ENCODE measurements around the gene KHDC3L. TPM values are rescaled to one million over a fixed set of nuclear protein-coding genes. Genes with fewer than 3 reads are reported as not detected.

The KHDC3L gene, protein sequence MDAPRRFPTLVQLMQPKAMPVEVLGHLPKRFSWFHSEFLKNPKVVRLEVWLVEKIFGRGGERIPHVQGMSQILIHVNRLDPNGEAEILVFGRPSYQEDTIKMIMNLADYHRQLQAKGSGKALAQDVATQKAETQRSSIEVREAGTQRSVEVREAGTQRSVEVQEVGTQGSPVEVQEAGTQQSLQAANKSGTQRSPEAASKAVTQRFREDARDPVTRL
- total RNA-seq (2021) (not detected in 2 replicates), Bru-seq, nascent RNA (not detected), BruChase-seq, experiment 1, labeled RNA remaining after a 2-hour chase (percentile 35 among the genes with signal in this experiment), BruChase-seq, experiment 2, labeled RNA remaining after a 6-hour chase (not detected)
- long read RNA-seq, partial matches to known transcripts: 1 of 1 reads
- long read RNA-seq, other reads (novel, unspliced or antisense): 0 of 1 reads

DNA sequence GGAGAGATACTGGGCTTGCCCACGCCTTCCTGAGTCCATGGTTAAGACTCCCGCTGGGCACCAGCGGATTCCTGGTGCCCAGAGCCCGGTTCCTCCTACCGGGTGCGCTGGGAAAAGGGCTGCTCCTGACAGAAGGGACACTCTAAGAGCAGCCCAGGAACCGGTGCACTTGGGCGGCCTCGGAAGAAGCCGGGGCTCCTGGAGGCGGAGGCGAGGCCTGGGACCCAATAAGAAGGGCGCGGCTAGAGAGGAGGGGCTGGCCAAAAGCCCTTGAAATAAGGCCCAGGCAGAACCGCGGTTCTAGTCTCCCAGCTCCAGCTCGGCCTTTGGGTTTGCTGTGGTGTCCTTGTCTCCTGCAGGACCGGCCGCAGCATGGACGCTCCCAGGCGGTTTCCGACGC is at the start of gene KHDC3L:
KHDC3L (plus strand) TSS at position 301 of the 400 bp plus-strand sequence; CDS start at position 373, 72 bp downstream.
- H3F3A ChIP-seq (ENCODE audit: insufficient read depth, low read depth): no peaks in the 10 kb centered on the region
- H3K27ac ChIP-seq: no peak within 1 kb of the TSS
- H2AFZ ChIP-seq: no peak within 1 kb of the TSS
- no peaks in the 10 kb centered on the region for H3K9me3 ChIP-seq (ENCODE audit: insufficient read depth, low read depth)
- no peak for DNase-seq
- no peaks in the 10 kb centered on the region for H3K79me2 ChIP-seq (ENCODE audit: low read depth)
- H3K9me2 ChIP-seq (ENCODE audit: insufficient read depth): no peaks in the 10 kb centered on the region
- BruUV-seq (replicated peaks): no TSS peak
- no peaks in the 10 kb centered on the region for H3K4me1 ChIP-seq (replicated peaks; ENCODE audit: insufficient read depth)
- TF ChIP-seq, protein P1, sequence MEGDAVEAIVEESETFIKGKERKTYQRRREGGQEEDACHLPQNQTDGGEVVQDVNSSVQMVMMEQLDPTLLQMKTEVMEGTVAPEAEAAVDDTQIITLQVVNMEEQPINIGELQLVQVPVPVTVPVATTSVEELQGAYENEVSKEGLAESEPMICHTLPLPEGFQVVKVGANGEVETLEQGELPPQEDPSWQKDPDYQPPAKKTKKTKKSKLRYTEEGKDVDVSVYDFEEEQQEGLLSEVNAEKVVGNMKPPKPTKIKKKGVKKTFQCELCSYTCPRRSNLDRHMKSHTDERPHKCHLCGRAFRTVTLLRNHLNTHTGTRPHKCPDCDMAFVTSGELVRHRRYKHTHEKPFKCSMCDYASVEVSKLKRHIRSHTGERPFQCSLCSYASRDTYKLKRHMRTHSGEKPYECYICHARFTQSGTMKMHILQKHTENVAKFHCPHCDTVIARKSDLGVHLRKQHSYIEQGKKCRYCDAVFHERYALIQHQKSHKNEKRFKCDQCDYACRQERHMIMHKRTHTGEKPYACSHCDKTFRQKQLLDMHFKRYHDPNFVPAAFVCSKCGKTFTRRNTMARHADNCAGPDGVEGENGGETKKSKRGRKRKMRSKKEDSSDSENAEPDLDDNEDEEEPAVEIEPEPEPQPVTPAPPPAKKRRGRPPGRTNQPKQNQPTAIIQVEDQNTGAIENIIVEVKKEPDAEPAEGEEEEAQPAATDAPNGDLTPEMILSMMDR (conservative IDR thresholded peaks at IDR 0.05): no peak
- TF ChIP-seq EZH2 (IDR thresholded peaks at IDR 0.05; ENCODE audit: low read depth): no peak
- H3K36me3 ChIP-seq (ENCODE audit: low read depth): no peaks in the 10 kb centered on the region
- no peaks in the 10 kb centered on the region for H3K27me3 ChIP-seq (ENCODE audit: insufficient read depth, low read depth)
- H3K4me2 ChIP-seq: no peak within 1 kb of the TSS
- no peak within 1 kb of the TSS for H3K4me3 ChIP-seq
- intact Hi-C loops (cut with micrococcal nuclease; ENCODE audit: unreplicated experiment): no loop called here
- no peaks in the 10 kb centered on the region for H4K20me1 ChIP-seq (ENCODE audit: insufficient read depth)
- ChIA-PET POLR2A (ENCODE audit: unreplicated experiment) (interaction anchor here (0.7 kb wide), 1 partner anchor 224 kb away, joined by 4 read pairs; no protein-coding TSS in a partner anchor), CTCF (no interaction called here)

DNA sequence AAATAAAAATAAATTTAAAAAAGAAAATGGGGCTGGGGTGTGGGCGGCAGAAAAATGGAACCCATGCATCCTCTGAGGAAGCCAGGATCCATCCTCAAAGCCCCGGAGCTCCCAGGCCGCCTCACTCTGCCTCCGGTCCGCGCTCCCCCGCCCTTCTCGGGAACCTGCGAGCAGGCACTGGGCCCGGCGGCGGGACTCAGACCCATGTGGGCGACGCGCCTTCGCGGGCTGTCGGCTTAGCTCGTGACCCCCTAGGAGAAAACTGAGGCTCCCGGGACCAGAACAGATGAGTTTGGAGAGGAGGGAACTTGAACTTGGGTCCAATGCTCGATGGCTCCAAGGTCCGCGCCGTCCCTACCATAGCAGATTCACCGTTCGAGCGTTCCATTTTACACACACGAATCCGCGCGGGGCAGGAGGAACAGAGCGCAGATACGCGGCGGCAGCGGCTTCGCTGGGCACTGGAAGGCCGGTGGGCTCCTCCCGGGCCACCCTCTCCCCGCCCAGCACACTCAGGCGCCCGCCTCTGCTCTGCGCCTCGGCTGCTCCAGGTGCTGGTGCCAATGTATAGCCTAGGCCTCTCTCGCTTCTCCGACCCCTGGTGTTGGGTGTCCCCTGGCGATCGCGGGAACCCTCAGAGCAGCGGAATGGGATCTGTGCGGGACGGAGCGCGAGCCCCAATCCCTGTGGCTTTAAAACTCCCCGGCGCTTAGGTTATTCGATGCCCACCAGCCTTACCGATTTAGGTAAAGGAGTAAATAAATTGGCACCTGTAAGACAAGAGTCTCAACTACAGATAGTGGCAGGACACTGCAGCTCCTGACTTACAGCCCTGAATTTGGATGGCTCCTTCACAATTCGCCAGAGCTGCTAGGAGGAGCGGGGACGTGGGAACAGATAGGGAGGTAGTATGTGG is 47.6 kb upstream of the KHDC3L start:
- H3K4me3 ChIP-seq: no peak overlapping the region
- intact Hi-C loops (cut with micrococcal nuclease; ENCODE audit: unreplicated experiment): no loop called here
- ChIA-PET CTCF (no interaction called here), POLR2A (ENCODE audit: unreplicated experiment) (no interaction called here)
- no peaks in the 10 kb centered on the region for H3K36me3 ChIP-seq (ENCODE audit: low read depth)
- no peaks in the 10 kb centered on the region for H3F3A ChIP-seq (ENCODE audit: insufficient read depth, low read depth)
- no peak overlapping the region for H2AFZ ChIP-seq
- no peaks in the 10 kb centered on the region for H3K27me3 ChIP-seq (ENCODE audit: insufficient read depth, low read depth)
- DNase-seq: no peak
- H3K79me2 ChIP-seq (ENCODE audit: low read depth): 0 out of 2 replicates have a peak, but pooled peaks cover under 1% of the 10 kb centered on the region
- no peaks in the 10 kb centered on the region for H4K20me1 ChIP-seq (ENCODE audit: insufficient read depth)
- no peak overlapping the region for H3K27ac ChIP-seq
- H3K4me2 ChIP-seq: no peak overlapping the region
- TF ChIP-seq, protein P1 (conservative IDR thresholded peaks at IDR 0.05): no peak
- TF ChIP-seq EZH2 (IDR thresholded peaks at IDR 0.05; ENCODE audit: low read depth): no peak
- H3K9me3 ChIP-seq (ENCODE audit: insufficient read depth, low read depth): no peaks in the 10 kb centered on the region; the same call in none of the 2 replicates
- H3K4me1 ChIP-seq (replicated peaks; ENCODE audit: insufficient read depth): 0 out of 2 replicates have a peak, but pooled peaks cover 4% of the 10 kb centered on the region
- H3K9me2 ChIP-seq (ENCODE audit: insufficient read depth): no peaks in the 10 kb centered on the region
- no TSS peak for BruUV-seq (replicated peaks)

DNA sequence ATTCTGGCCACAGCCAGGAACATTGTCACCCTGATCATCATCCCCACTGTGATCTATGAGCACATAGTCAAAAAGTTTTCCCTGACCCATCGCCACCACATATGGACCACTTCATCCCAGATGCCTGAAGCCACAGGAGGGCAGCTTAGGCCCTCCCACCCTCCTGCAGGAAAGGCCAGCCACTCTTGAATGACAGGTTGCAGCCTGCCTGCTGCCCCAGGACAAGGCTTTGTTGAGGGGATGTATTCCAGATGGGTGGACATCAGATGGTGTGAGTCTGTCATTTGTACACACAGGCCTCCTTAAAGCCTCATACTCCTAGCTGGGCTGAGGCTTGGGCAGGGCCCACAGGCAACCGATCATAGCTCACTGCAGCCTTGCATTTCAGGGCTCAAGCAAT is 39.1 kb upstream of the KHDC3L start:
- H2AFZ ChIP-seq: no peak overlapping the region
- intact Hi-C loops (cut with micrococcal nuclease; ENCODE audit: unreplicated experiment): no loop called here
- no peaks in the 10 kb centered on the region for H3F3A ChIP-seq (ENCODE audit: insufficient read depth, low read depth)
- H3K27ac ChIP-seq: no peak overlapping the region
- ChIA-PET CTCF (no interaction called here), POLR2A (ENCODE audit: unreplicated experiment) (no interaction called here)
- no peak for TF ChIP-seq EZH2 (IDR thresholded peaks at IDR 0.05; ENCODE audit: low read depth)
- TF ChIP-seq, protein P1 (conservative IDR thresholded peaks at IDR 0.05): no peak
- no peaks in the 10 kb centered on the region for H3K27me3 ChIP-seq (ENCODE audit: insufficient read depth, low read depth)
- no peak overlapping the region for H3K4me2 ChIP-seq
- H3K36me3 ChIP-seq (ENCODE audit: low read depth): no peaks in the 10 kb centered on the region
- DNase-seq: no peak
- no peak overlapping the region for H3K4me3 ChIP-seq
- BruUV-seq (replicated peaks): no TSS peak
- no peaks in the 10 kb centered on the region for H3K79me2 ChIP-seq (ENCODE audit: low read depth)
- H4K20me1 ChIP-seq (ENCODE audit: insufficient read depth): no peaks in the 10 kb centered on the region
- H3K4me1 ChIP-seq (replicated peaks; ENCODE audit: insufficient read depth): no peaks in the 10 kb centered on the region
- H3K9me2 ChIP-seq (ENCODE audit: insufficient read depth): no peaks in the 10 kb centered on the region
- H3K9me3 ChIP-seq (ENCODE audit: insufficient read depth, low read depth): no peaks in the 10 kb centered on the region
